Upper lobe of left lung (tissue), 4 donors: ENCODE results near the gene LTK.

ENCODE experiments used
- EP300 ChIP-seq, 4 donors: sonication (generic); formaldehyde crosslinking; IDR thresholded peaks; one replicate each; pipeline ENCODE4 v1.5.1; 2017; ENCODE audit warnings: antibody characterized with exemption in 4 of 4, control low read depth in 2 of 4
- POLR2A ChIP-seq, 4 donors: fragments of 450-650 bp; IDR thresholded peaks; one replicate each; pipeline ENCODE4 v1.5.1; 2016 to 2017; ENCODE audit warnings: antibody characterized with exemption in 4 of 4, mild to moderate bottlenecking in 2 of 4
- TF ChIP-seq, protein P1 (sequence below), 6 experiments: fragments of 450-650 bp in 4 of 6; fragments of 200-600 bp in 2 of 6; sonication (generic) in 2 of 6; IDR thresholded peaks; one replicate each; pipeline ENCODE4 v1.5.1; 2016 to 2019; ENCODE audit warnings: antibody characterized with exemption in 6 of 6

DNA sequence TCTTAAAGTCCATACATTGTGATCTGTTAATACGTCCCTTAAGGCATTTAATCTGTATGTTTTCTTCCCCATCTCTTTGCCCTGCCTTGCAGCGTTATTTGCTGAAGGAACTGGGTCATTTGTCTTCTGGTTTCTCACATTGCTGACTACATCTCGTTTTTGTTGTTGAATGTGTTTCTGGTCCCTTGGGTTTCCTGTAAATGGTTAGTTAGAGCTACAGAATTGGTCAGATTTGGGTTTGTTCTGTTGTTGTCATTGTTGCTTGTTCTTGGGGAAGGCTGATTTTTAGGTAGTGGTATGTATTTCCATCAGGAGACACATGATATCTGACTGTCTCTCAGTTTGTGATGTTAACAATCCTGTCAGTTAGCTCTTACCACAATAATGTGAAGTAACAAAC is 46.9 kb downstream of the LTK start:
- TF ChIP-seq, protein P1, sequence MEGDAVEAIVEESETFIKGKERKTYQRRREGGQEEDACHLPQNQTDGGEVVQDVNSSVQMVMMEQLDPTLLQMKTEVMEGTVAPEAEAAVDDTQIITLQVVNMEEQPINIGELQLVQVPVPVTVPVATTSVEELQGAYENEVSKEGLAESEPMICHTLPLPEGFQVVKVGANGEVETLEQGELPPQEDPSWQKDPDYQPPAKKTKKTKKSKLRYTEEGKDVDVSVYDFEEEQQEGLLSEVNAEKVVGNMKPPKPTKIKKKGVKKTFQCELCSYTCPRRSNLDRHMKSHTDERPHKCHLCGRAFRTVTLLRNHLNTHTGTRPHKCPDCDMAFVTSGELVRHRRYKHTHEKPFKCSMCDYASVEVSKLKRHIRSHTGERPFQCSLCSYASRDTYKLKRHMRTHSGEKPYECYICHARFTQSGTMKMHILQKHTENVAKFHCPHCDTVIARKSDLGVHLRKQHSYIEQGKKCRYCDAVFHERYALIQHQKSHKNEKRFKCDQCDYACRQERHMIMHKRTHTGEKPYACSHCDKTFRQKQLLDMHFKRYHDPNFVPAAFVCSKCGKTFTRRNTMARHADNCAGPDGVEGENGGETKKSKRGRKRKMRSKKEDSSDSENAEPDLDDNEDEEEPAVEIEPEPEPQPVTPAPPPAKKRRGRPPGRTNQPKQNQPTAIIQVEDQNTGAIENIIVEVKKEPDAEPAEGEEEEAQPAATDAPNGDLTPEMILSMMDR (IDR thresholded peaks at IDR 0.05) = no peak
- TF ChIP-seq POLR2A (IDR thresholded peaks at IDR 0.05) (no peak), EP300 (IDR thresholded peaks at IDR 0.05) (no peak)
